Liver (tissue), 9 donors: ENCODE results near the gene IFT122. TPM values are rescaled to one million over a fixed set of nuclear protein-coding genes. Genes with fewer than 3 reads are reported as not detected.
A peak's percentile ranks its signal among the peaks of the same experiment; 100 is the strongest.

ENCODE experiments used
- DNase-seq: peaks from one replicate; pipeline ENCODE4 v3.0.0-alpha.2; 2017; ENCODE audit warnings: low spot score
- H3K27ac ChIP-seq, 2 donors: one replicate each; pipeline ENCODE4 v1.7.0; 2013; ENCODE audit warnings: inconsistent platforms in 2 of 2, low read length in 2 of 2, control low read depth in 1 of 2, low read depth in 1 of 2, mild to moderate bottlenecking in 1 of 2
- H3K27me3 ChIP-seq, 4 donors: one replicate each; pipeline versions ENCODE4 v1.6.1 to v1.7.0; 2013; ENCODE audit warnings: low read length in 3 of 4, inconsistent platforms in 1 of 4, mild to moderate bottlenecking in 1 of 4, moderate library complexity in 1 of 4; ENCODE audit not compliant: control insufficient read depth in 4 of 4, insufficient read depth in 4 of 4
- H3K36me3 ChIP-seq, 4 donors: one replicate each; pipeline versions ENCODE4 v1.6.1 to v1.7.0; 2013; ENCODE audit warnings: low read length in 3 of 4, mild to moderate bottlenecking in 3 of 4, low read depth in 1 of 4, moderate library complexity in 1 of 4; ENCODE audit not compliant: control insufficient read depth in 4 of 4, insufficient read depth in 3 of 4
- H3K4me1 ChIP-seq, 4 donors: one replicate each; pipeline versions ENCODE4 v1.6.1 to v1.7.0; 2013; ENCODE audit warnings: low read length in 3 of 4, mild to moderate bottlenecking in 3 of 4, moderate library complexity in 1 of 4; ENCODE audit not compliant: control insufficient read depth in 4 of 4, insufficient read depth in 4 of 4
- H3K4me3 ChIP-seq, 3 donors: one replicate each; pipeline versions ENCODE4 v1.6.1 to v1.7.0; 2013; ENCODE audit warnings: low read length in 3 of 3, control low read depth in 1 of 3, low read depth in 1 of 3, mild to moderate bottlenecking in 1 of 3
- H3K9ac ChIP-seq, 2 donors: one replicate each; pipeline ENCODE4 v1.7.0; 2013; ENCODE audit warnings: low read length in 2 of 2, mild to moderate bottlenecking in 2 of 2, moderate library complexity in 2 of 2, control low read depth in 1 of 2, low read depth in 1 of 2
- H3K9me3 ChIP-seq, 4 donors: one replicate each; pipeline versions ENCODE4 v1.6.1 to v1.7.0; 2013; ENCODE audit warnings: low read length in 3 of 4; ENCODE audit not compliant: control insufficient read depth in 4 of 4
- EGR1 ChIP-seq, 2 donors: IDR thresholded peaks; 2 replicates each; pipeline ENCODE4 v1.6.1; 2016 to 2018; ENCODE audit warnings: antibody characterized with exemption in 2 of 2, low read depth in 2 of 2
- FOXA1 ChIP-seq: IDR thresholded peaks from 2 replicates; pipeline ENCODE4 v1.6.1; 2016; ENCODE audit warnings: antibody characterized with exemption
- FOXA2 ChIP-seq: IDR thresholded peaks from 2 replicates; pipeline ENCODE4 v1.6.1; 2016; ENCODE audit warnings: antibody characterized with exemption
- HNF4A ChIP-seq, 2 donors: conservative IDR thresholded peaks; 2 replicates each; pipeline ENCODE4 v1.6.1; 2016; ENCODE audit warnings: antibody characterized with exemption in 2 of 2, mild to moderate bottlenecking in 2 of 2
- HNF4G ChIP-seq: IDR thresholded peaks from 2 replicates; pipeline ENCODE4 v1.6.1; 2016; ENCODE audit warnings: antibody characterized with exemption
- NR2F2 ChIP-seq: IDR thresholded peaks from 2 replicates; pipeline ENCODE4 v1.6.1; 2016; ENCODE audit warnings: antibody characterized with exemption
- RAD21 ChIP-seq, 2 donors: IDR thresholded peaks; 2 replicates each; pipeline ENCODE4 v1.6.1; 2016; ENCODE audit warnings: antibody characterized with exemption in 2 of 2, mild to moderate bottlenecking in 2 of 2
- RXRA ChIP-seq, 2 donors: IDR thresholded peaks; 2 replicates each; pipeline ENCODE4 v1.6.1; 2017 to 2018; ENCODE audit warnings: antibody characterized with exemption in 2 of 2, mild to moderate bottlenecking in 1 of 2
- WGBS: extraction: QIAGEN DNeasy Blood & Tissue Kit; methylation state at CpG from one replicate; pipeline ENCODE4 v1.1.7; 2013; 5-methylcytosine and 5-hydroxymethylcytosine counted together
- polyA plus RNA-seq, 2 donors: library from polyadenylated mRNA; stranded (reverse) in 1 of 2; unstranded in 1 of 2; fragments of 200-250 nt in 1 of 2; fragments of >200 nt in 1 of 2; fragmentation: Nextera tagmentation in 1 of 2; extraction: Ambion mirVana in 1 of 2; gene quantifications; one replicate each; pipeline versions ENCODE4 v1.2.1 to v1.2.3, GENCODE V29; 2013 to 2015
- total RNA-seq, 2 donors: library from RNA; depleted of rRNA; stranded (reverse); fragments of >200 nt; gene quantifications; one replicate each; pipeline ENCODE4 v1.2.3, GENCODE V29; 2014
- TF ChIP-seq, protein P1 (sequence below): IDR thresholded peaks from 2 replicates; pipeline ENCODE4 v1.6.1; 2016; ENCODE audit warnings: antibody characterized with exemption, mild to moderate bottlenecking
- TF ChIP-seq, protein P2 (sequence below): IDR thresholded peaks from 2 replicates; pipeline ENCODE4 v1.6.1; 2016; ENCODE audit warnings: antibody characterized with exemption
- TF ChIP-seq, protein P3 (sequence below): IDR thresholded peaks from 2 replicates; pipeline ENCODE4 v1.6.1; 2016; ENCODE audit warnings: antibody characterized with exemption
- donor health status: healthy.
- donor health status: healthy.
- donor health status: healthy.
- donor health status: healthy.
- donor health status: healthy.

The IFT122 gene
- total and polyA plus RNA-seq, 4 donors = 3.3 to 25.8 (median 10.6) TPM

DNA sequence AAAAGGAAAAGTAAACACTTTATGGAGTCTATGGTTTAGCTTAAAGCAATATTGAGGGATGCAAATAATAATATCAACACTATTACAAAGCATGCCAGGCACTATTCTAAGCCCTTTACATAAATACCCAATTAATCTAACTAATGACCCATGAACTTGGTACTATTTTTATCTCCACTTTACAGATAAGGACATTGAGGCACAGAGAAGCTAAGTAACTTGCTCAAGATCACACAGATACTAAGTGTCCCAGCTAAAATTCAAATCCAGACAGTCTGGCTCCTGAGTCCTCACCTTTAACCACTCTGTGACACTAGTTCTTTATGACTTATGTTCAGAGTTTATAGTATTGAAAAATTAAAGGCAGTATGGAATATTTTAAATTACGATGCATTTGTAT lies 5.9 kb upstream of the IFT122 start:
- DNase-seq = no peak
- peaks cover 2 to 52% (median 35%) of the 10 kb centered on the region in 4 donors for H3K4me1 ChIP-seq
- H3K27ac ChIP-seq = peak overlapping the region; percentile 33 to 64
- H3K36me3 ChIP-seq = peaks cover 5 to 31% (median 25%) of the 10 kb centered on the region in 4 donors
- H3K4me3 ChIP-seq = no peak overlapping the region
- TF ChIP-seq EGR1 (IDR thresholded peaks at IDR 0.05; ENCODE audit: low read depth in 2 of 2) = no peak
- no peak for TF ChIP-seq NR2F2
- TF ChIP-seq, protein P1, sequence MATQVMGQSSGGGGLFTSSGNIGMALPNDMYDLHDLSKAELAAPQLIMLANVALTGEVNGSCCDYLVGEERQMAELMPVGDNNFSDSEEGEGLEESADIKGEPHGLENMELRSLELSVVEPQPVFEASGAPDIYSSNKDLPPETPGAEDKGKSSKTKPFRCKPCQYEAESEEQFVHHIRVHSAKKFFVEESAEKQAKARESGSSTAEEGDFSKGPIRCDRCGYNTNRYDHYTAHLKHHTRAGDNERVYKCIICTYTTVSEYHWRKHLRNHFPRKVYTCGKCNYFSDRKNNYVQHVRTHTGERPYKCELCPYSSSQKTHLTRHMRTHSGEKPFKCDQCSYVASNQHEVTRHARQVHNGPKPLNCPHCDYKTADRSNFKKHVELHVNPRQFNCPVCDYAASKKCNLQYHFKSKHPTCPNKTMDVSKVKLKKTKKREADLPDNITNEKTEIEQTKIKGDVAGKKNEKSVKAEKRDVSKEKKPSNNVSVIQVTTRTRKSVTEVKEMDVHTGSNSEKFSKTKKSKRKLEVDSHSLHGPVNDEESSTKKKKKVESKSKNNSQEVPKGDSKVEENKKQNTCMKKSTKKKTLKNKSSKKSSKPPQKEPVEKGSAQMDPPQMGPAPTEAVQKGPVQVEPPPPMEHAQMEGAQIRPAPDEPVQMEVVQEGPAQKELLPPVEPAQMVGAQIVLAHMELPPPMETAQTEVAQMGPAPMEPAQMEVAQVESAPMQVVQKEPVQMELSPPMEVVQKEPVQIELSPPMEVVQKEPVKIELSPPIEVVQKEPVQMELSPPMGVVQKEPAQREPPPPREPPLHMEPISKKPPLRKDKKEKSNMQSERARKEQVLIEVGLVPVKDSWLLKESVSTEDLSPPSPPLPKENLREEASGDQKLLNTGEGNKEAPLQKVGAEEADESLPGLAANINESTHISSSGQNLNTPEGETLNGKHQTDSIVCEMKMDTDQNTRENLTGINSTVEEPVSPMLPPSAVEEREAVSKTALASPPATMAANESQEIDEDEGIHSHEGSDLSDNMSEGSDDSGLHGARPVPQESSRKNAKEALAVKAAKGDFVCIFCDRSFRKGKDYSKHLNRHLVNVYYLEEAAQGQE = no peak
- no peak for TF ChIP-seq FOXA2
- TF ChIP-seq, protein P2, sequence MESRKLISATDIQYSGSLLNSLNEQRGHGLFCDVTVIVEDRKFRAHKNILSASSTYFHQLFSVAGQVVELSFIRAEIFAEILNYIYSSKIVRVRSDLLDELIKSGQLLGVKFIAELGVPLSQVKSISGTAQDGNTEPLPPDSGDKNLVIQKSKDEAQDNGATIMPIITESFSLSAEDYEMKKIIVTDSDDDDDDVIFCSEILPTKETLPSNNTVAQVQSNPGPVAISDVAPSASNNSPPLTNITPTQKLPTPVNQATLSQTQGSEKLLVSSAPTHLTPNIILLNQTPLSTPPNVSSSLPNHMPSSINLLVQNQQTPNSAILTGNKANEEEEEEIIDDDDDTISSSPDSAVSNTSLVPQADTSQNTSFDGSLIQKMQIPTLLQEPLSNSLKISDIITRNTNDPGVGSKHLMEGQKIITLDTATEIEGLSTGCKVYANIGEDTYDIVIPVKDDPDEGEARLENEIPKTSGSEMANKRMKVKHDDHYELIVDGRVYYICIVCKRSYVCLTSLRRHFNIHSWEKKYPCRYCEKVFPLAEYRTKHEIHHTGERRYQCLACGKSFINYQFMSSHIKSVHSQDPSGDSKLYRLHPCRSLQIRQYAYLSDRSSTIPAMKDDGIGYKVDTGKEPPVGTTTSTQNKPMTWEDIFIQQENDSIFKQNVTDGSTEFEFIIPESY = no peak
- no peak for TF ChIP-seq HNF4G
- no peak for TF ChIP-seq HNF4A (conservative IDR thresholded peaks at IDR 0.05)
- WGBS = 99% methylated on average over 1 of the region's 1 CpG
- no peaks in the 10 kb centered on the region for H3K27me3 ChIP-seq
- H3K9me3 ChIP-seq = no peaks in the 10 kb centered on the region
- peak overlapping the region in 1 of 2 donors; percentile 12 for H3K9ac ChIP-seq

DNA sequence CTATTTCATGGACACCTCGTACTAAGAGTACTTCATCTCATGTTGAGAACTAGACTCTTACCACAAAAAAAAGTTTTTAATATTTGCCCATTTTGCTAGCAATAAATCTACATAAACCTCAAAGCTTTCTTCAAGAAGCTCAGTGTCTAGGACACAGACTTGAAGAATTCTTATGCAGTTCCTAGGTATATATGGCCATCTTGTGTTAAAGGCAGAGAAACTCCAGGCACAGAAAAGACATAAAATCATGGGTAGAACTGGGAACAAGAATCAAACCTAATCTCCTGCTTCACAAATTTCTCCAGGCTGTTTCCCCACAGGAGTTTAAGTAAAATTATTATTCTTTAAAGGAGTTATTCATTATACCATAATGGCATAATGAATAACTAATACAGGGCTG lies 4.7 kb upstream of the IFT122 start:
- no peak for DNase-seq
- Histone ChIP-seq H3K9me3 (no peaks in the 10 kb centered on the region), H3K27me3 (no peaks in the 10 kb centered on the region), H3K36me3 (peaks cover 5 to 31% (median 25%) of the 10 kb centered on the region in 4 donors), H3K4me3 (no peak overlapping the region), H3K9ac (no peak overlapping the region), H3K4me1 (peaks cover 2 to 55% (median 36%) of the 10 kb centered on the region in 4 donors), H3K27ac (no peak overlapping the region)
- WGBS = 77% methylated on average over 1 of the region's 1 CpG
- TF ChIP-seq RXRA (IDR thresholded peaks at IDR 0.05) (no peak), FOXA2 (no peak), HNF4G (no peak), FOXA1 (no peak), RAD21 (IDR thresholded peaks at IDR 0.05) (peak in 1 of 2 donors; percentile 12)
- TF ChIP-seq, protein P3, sequence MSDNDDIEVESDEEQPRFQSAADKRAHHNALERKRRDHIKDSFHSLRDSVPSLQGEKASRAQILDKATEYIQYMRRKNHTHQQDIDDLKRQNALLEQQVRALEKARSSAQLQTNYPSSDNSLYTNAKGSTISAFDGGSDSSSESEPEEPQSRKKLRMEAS = no peak
- TF ChIP-seq, protein P1 = no peak
